DND-41 (cell line): ENCODE results near the gene GARIN5B.

ENCODE experiments used
- ATAC-seq: fragments of 200-7000 bp; cut with Tn5 transposase; 3 replicates; pipeline ENCODE4 v1.9.1; 2021; ENCODE audit warnings: low read depth; ENCODE audit not compliant: insufficient read depth
- DNase-seq: peaks from one replicate; pipeline ENCODE4 v3.0.0-alpha.2; 2020
- H2AFZ ChIP-seq: 2 replicates; pipeline ENCODE4 v1.6.0; 2012; ENCODE audit warnings: low read depth, low read length
- H3K27ac ChIP-seq: 2 replicates; pipeline ENCODE4 v1.5.1; 2012; ENCODE audit warnings: low read length, inconsistent platforms
- H3K27me3 ChIP-seq: fragments of 200-600 bp; sonication (generic); 2 replicates; pipeline ENCODE4 v1.6.0; 2012; ENCODE audit warnings: low read length, mild to moderate bottlenecking, inconsistent platforms; ENCODE audit not compliant: insufficient read depth, poor library complexity
- H3K36me3 ChIP-seq: 2 replicates; pipeline ENCODE4 v1.5.1; 2012; ENCODE audit warnings: low read length, inconsistent platforms; ENCODE audit not compliant: insufficient read depth
- H3K4me1 ChIP-seq: 2 replicates; pipeline ENCODE4 v1.5.1; 2012; ENCODE audit warnings: mild to moderate bottlenecking, low read length; ENCODE audit not compliant: insufficient read depth
- H3K4me2 ChIP-seq: 2 replicates; pipeline ENCODE4 v1.6.0; 2012; ENCODE audit warnings: mild to moderate bottlenecking, moderate library complexity, low read length, inconsistent platforms; ENCODE audit not compliant: insufficient read depth
- H3K4me3 ChIP-seq, 2 experiments: fragments of 200-600 bp in 1 of 2; shearing (Covaris generic) in 1 of 2; 2 replicates each; pipeline ENCODE4 v1.5.1; 2012 to 2016; ENCODE audit warnings: inconsistent platforms in 2 of 2, low read length in 2 of 2, mild to moderate bottlenecking in 2 of 2, low read depth in 1 of 2, moderate library complexity in 1 of 2
- H3K79me2 ChIP-seq: 2 replicates; pipeline ENCODE4 v1.6.0; 2012; ENCODE audit warnings: low read length, inconsistent platforms; ENCODE audit not compliant: insufficient read depth
- H3K9ac ChIP-seq: 2 replicates; pipeline ENCODE4 v1.6.0; 2012; ENCODE audit warnings: low read depth, mild to moderate bottlenecking, inconsistent platforms, low read length, moderate library complexity
- H3K9me3 ChIP-seq: 2 replicates; pipeline ENCODE4 v1.5.1; 2012; ENCODE audit warnings: low read length, moderate library complexity, mild to moderate bottlenecking, inconsistent platforms; ENCODE audit not compliant: insufficient read depth, severe bottlenecking
- H4K20me1 ChIP-seq: 2 replicates; pipeline ENCODE4 v1.6.0; 2012; ENCODE audit warnings: low read length; ENCODE audit not compliant: insufficient read depth
- CTCF ChIP-seq: IDR thresholded peaks from 2 replicates; pipeline ENCODE4 v1.5.1; 2012; ENCODE audit warnings: borderline replicate concordance, low read length, moderate library complexity, mild to moderate bottlenecking; ENCODE audit not compliant: poor library complexity, severe bottlenecking; ENCODE audit errors: extremely low read depth
- EZH2 ChIP-seq: IDR thresholded peaks from 3 replicates; pipeline ENCODE4 v1.6.1; 2012; ENCODE audit warnings: borderline replicate concordance, low read depth, mild to moderate bottlenecking, moderate library complexity, low read length, inconsistent platforms; ENCODE audit not compliant: severe bottlenecking

Gene GARIN5B

GRCh38 chr19:55308281-55308680, 54.8 kb downstream of the GARIN5B start:
- TF ChIP-seq CTCF (no peak), EZH2 (no peak)
- H3K4me2 ChIP-seq, result no peak overlapping the region

GRCh38 chr19:55306712-55307111, 56.3 kb downstream of the GARIN5B start:
- H3K36me3 ChIP-seq, result peaks cover 37% of the 10 kb centered on the region
- H3K27ac ChIP-seq, result no peak overlapping the region
- H3K4me3 ChIP-seq, result no peak overlapping the region
- no peak overlapping the region for H2AFZ ChIP-seq
- no peak overlapping the region for H3K9ac ChIP-seq
- peaks cover 14% of the 10 kb centered on the region for H3K79me2 ChIP-seq
- no peak overlapping the region for H3K4me2 ChIP-seq
- peaks cover 19% of the 10 kb centered on the region for H3K4me1 ChIP-seq
- H4K20me1 ChIP-seq, result no peaks in the 10 kb centered on the region
- DNase-seq (no peak), ATAC-seq (no peak)
- no peak for TF ChIP-seq EZH2
- no peak for TF ChIP-seq CTCF
- no peaks in the 10 kb centered on the region for H3K27me3 ChIP-seq
- no peaks in the 10 kb centered on the region for H3K9me3 ChIP-seq

More at GRCh38 chr19:55308281-55308680, 54.8 kb downstream of the GARIN5B start:
- no peaks in the 10 kb centered on the region for H3K79me2 ChIP-seq
- H3K4me1 ChIP-seq, result 0 out of 2 replicates have a peak, but pooled peaks cover 4% of the 10 kb centered on the region
- no peaks in the 10 kb centered on the region for H3K27me3 ChIP-seq
- no peak overlapping the region for H2AFZ ChIP-seq
- no peak for ATAC-seq
- H3K4me3 ChIP-seq, result no peak overlapping the region
- peaks cover 31% of the 10 kb centered on the region for H3K36me3 ChIP-seq
- no peak for DNase-seq
- no peaks in the 10 kb centered on the region for H4K20me1 ChIP-seq
- H3K27ac ChIP-seq, result no peak overlapping the region
- no peak overlapping the region for H3K9ac ChIP-seq
- no peaks in the 10 kb centered on the region for H3K9me3 ChIP-seq

- peaks cover 26% of the 10 kb centered on the region for H3K4me1 ChIP-seq
Measured at GRCh38 chr19:55305983-55306562, 57.0 kb downstream of the GARIN5B start.

More at GRCh38 chr19:55305983-55306562, 57.0 kb downstream of the GARIN5B start:
- H4K20me1 ChIP-seq, result no peaks in the 10 kb centered on the region
- H3K27ac ChIP-seq, result no peak overlapping the region; the same call in 1 of the 2 replicates
- ATAC-seq (no peak), DNase-seq (no peak)
- H3K9me3 ChIP-seq, result no peaks in the 10 kb centered on the region
- H3K9ac ChIP-seq, result no peak overlapping the region
- peaks cover 37% of the 10 kb centered on the region for H3K36me3 ChIP-seq
- peaks cover 14% of the 10 kb centered on the region for H3K79me2 ChIP-seq
- H2AFZ ChIP-seq, result no peak overlapping the region
- no peak overlapping the region for H3K4me2 ChIP-seq
- no peak overlapping the region for H3K4me3 ChIP-seq
- no peak for TF ChIP-seq CTCF
- TF ChIP-seq EZH2, result no peak
- no peaks in the 10 kb centered on the region for H3K27me3 ChIP-seq
